WTC11 (cell line): ENCODE results near the gene RAPSN. TPM values are rescaled to one million over a fixed set of nuclear protein-coding genes. Genes with fewer than 3 reads are reported as not detected.

Source experiments
- ATAC-seq: fragments of 200-7000 bp; cut with Tn5 transposase; 2 replicates; pipeline ENCODE4 v1.10.0; 2021; ENCODE audit warnings: mild to moderate bottlenecking, moderate library complexity
- CTCF ChIA-PET: fragments of 300-600 bp; sonication (Branson Sonifier 250); formaldehyde crosslinking; loops from one replicate; lab custom pipeline; 2021; ENCODE audit warnings: antibody characterized with exemption; lab: Charles Lee
- POLR2A ChIA-PET: fragments of 350-600 bp; sonication (Branson Sonifier 250); formaldehyde crosslinking; loops from one replicate; lab custom pipeline; 2021; ENCODE audit warnings: antibody characterized with exemption; lab: Charles Lee
- DNase-seq: peaks from one replicate; pipeline ENCODE4 v3.0.0; 2021; ENCODE audit warnings: low spot score
- H3K27ac Mint-ChIP-seq: 2 replicates; pipeline ENCODE4 v1.8.0; 2021; ENCODE audit warnings: mixed read lengths
- H3K27me3 Mint-ChIP-seq: 2 replicates; pipeline ENCODE4 v1.8.0; 2021; ENCODE audit warnings: low read depth, mild to moderate bottlenecking, moderate library complexity, mixed read lengths
- H3K36me3 Mint-ChIP-seq: 2 replicates; pipeline ENCODE4 v1.8.0; 2021; ENCODE audit warnings: mixed read lengths
- H3K4me1 Mint-ChIP-seq: 2 replicates; pipeline ENCODE4 v1.8.0; 2022; ENCODE audit warnings: mixed read lengths
- H3K4me3 Mint-ChIP-seq: 2 replicates; pipeline ENCODE4 v1.8.0; 2021; ENCODE audit warnings: mild to moderate bottlenecking, moderate library complexity, mixed read lengths
- H3K9me3 Mint-ChIP-seq: 2 replicates; pipeline ENCODE4 v1.8.0; 2021; ENCODE audit warnings: mixed read lengths
- ARID4B ChIP-seq: sonication (generic); formaldehyde crosslinking; IDR thresholded peaks from 2 replicates; pipeline ENCODE4 v1.8.0; 2023; ENCODE audit warnings: missing genetic modification reagents, mild to moderate bottlenecking, borderline replicate concordance
- ATF2 ChIP-seq: sonication (generic); formaldehyde crosslinking; IDR thresholded peaks from 2 replicates; pipeline ENCODE4 v1.8.1; 2022; ENCODE audit warnings: low read depth, missing genetic modification reagents, borderline replicate concordance
- MYBL2 ChIP-seq: sonication (generic); formaldehyde crosslinking; IDR thresholded peaks from 2 replicates; pipeline ENCODE4 v1.8.1; 2023; ENCODE audit warnings: mild to moderate bottlenecking, moderate library complexity, missing genetic modification reagents
- NR3C1 ChIP-seq: sonication (generic); formaldehyde crosslinking; conservative IDR thresholded peaks from 2 replicates; pipeline ENCODE4 v1.8.1; 2023; ENCODE audit warnings: low read depth, mild to moderate bottlenecking, missing genetic modification reagents
- SP1 ChIP-seq: sonication (generic); formaldehyde crosslinking; conservative IDR thresholded peaks from 2 replicates; pipeline ENCODE4 v1.8.1; 2022; ENCODE audit warnings: missing genetic modification reagents
- STAT6 ChIP-seq: sonication (generic); formaldehyde crosslinking; conservative IDR thresholded peaks from 2 replicates; pipeline ENCODE4 v1.8.1; 2023; ENCODE audit warnings: mild to moderate bottlenecking, low read depth, missing genetic modification reagents, moderate library complexity
- TP53 ChIP-seq: sonication (generic); formaldehyde crosslinking; IDR thresholded peaks from 2 replicates; pipeline ENCODE4 v1.8.1; 2023; ENCODE audit warnings: mild to moderate bottlenecking, missing genetic modification reagents
- ZBTB21 ChIP-seq: sonication (generic); formaldehyde crosslinking; IDR thresholded peaks from 2 replicates; pipeline ENCODE4 v1.8.1; 2023; ENCODE audit warnings: mild to moderate bottlenecking, missing genetic modification reagents, borderline replicate concordance
- ZNF121 ChIP-seq: sonication (generic); formaldehyde crosslinking; IDR thresholded peaks from 2 replicates; pipeline ENCODE4 v1.8.0; 2023; ENCODE audit warnings: missing genetic modification reagents
- ZNF532 ChIP-seq: fragments of 250-450 bp; sonication (Bioruptor Pico); IDR thresholded peaks from 2 replicates; pipeline ENCODE4 v1.9.0; 2021; ENCODE audit warnings: mild to moderate bottlenecking, borderline replicate concordance
- total RNA-seq: library from RNA; stranded (reverse); gene quantifications from 3 replicates; pipeline ENCODE4 v1.2.3, GENCODE V29; 2021

Gene RAPSN
- total RNA-seq, 1 experiment from 2014 or later: 0.66 TPM

- Mint-ChIP-seq H3K27ac (no peak overlapping the region), H3K4me1 (peaks cover 3% of the 10 kb centered on the region; the same call in 1 of the 2 replicates), H3K4me3 (no peak overlapping the region), H3K9me3 (no peaks in the 10 kb centered on the region), H3K36me3 (no peaks in the 10 kb centered on the region), H3K27me3 (no peaks in the 10 kb centered on the region)
- TF ChIP-seq ATF2 (CRISPR knock-in tag): no peak
- peak; percentile 60; the same call in 1 of the 2 replicates for TF ChIP-seq ZNF121
- CTCF ChIA-PET: interaction anchor here (1.2 to 2.5 kb wide), 3 partner anchors 8 to 20 kb away, joined by 3 to 19 read pairs (median 6); no protein-coding TSS in a partner anchor
- ATAC-seq: no peak
- no peak for DNase-seq
- POLR2A ChIA-PET: no interaction called here
Measured at GRCh38 chr11:47391711-47392432, 57.1 kb downstream of the RAPSN start.

- no peak overlapping the region for H3K4me3 Mint-ChIP-seq
- CTCF ChIA-PET: interaction anchor here (1.2 to 4.4 kb wide), 4 partner anchors 9 to 21 kb away, joined by 3 to 19 read pairs (median 12); no protein-coding TSS in a partner anchor
- no peak overlapping the region for H3K27ac Mint-ChIP-seq
- no peak for TF ChIP-seq TP53
- TF ChIP-seq NR3C1 (CRISPR knock-in tag): no peak
- no peak for TF ChIP-seq STAT6 (CRISPR knock-in tag)
- no peak for TF ChIP-seq ARID4B (CRISPR knock-in tag)
- no peak for TF ChIP-seq ZNF532 (CRISPR knock-in tag)
- TF ChIP-seq MYBL2: no peak
- no peak for TF ChIP-seq ZBTB21
- TF ChIP-seq SP1: no peak
- no peaks in the 10 kb centered on the region for H3K9me3 Mint-ChIP-seq
- H3K4me1 Mint-ChIP-seq: peaks cover 3% of the 10 kb centered on the region; the same call in 1 of the 2 replicates
- H3K36me3 Mint-ChIP-seq: no peaks in the 10 kb centered on the region
- POLR2A ChIA-PET: no interaction called here
- ATAC-seq (no peak), DNase-seq (no peak)
- no peaks in the 10 kb centered on the region for H3K27me3 Mint-ChIP-seq
Measured at GRCh38 chr11:47391077-47391583, 57.8 kb downstream of the RAPSN start.
